NCI-H510A (cell line): Measurements from ENCODE around the gene VAV2.
A peak's percentile ranks its signal among the peaks of the same experiment; 100 is the strongest.

Experiments used
- DNase-seq: peaks from one replicate; lab custom pipeline; 2025; lab: John Stamatoyannopoulos, UW

Gene VAV2

DNA sequence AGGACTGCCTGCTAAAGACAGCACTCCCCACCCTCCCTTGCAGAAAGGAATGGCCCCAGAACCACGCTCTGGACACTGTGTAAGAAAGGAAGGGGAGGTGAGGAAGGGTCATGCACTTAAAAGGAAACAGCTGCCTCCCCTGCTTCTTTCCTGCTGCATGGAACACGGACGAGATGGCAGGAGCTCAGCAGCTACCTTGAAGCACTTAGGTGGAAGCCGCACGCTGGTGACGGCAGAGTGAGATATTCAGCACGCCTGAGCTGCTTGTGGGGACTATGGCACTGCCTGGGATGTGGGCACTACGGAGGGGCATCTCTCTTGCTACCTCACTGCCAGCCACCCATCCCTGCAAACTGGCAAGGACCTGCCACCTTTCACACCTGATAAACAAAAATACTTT, 101.5 kb downstream of the VAV2 start:
- DNase-seq, result no peak

DNA sequence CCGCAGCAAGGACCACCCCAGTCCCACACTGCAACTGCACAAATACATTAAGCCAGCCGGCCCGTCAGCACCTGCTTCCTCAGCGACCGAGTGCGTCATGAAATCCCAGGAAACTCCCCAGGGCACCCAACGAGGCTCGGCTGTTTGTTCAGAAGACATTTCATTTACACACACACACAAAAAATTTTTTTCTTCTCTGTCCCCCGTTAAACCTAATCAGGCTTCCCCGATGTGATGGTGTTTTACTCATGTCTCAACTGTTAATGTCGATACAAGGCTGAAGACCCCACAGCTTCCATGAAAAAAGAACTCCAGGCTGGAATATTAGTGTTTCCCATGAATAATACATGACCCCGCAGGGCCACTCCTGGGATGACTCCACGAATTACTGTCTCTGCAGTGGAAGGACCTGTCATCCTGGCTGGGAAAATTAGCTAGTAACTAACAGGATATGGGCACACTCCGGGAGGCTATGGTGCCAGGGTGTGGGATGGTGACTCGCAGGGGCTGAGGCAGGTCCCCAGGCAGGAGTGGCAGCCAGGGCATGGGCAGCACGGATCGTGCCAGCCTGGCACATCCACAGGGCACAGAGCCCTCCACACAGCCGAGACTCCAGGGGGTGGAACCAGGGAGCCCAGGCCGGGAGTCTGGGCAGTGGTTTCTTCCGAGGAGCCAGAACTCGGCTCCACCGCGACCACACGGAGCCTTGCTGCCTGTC, 102.4 kb downstream of the VAV2 start:
- DNase-seq, result peak; percentile 55

DNA sequence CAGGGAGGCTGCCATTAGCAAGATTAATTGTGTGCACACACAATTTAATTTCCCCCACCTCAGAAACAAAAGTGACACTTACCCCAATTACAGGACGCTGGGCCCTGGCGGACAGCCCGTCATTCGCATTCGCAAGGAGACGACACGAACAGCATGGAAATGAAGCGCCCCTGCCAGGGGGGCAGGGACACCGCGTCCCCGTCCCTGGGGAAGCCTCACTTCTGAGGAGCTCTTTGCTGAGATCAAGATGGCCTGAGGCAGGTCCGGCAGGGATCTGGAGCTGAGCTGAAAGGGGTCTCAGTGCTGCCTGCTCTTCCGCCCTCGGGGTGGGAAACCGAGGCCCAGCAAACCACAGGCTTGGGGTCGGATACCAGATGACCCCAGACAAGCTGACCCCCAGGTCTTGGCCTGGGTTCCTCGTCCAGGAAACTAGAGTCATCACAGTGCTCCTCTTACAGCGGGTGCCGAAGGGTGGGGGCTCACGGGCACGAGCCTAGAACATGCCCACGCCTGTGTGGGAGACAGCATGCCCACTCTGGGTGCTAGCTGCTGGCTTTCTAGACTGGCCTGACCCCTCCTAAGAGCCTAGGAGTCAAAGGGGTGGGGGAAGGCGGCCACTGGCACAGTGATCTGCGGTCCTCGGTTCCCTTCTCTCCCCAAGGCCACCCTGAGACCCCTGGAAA, 103.2 kb downstream of the VAV2 start:
- DNase-seq, result no peak

DNA sequence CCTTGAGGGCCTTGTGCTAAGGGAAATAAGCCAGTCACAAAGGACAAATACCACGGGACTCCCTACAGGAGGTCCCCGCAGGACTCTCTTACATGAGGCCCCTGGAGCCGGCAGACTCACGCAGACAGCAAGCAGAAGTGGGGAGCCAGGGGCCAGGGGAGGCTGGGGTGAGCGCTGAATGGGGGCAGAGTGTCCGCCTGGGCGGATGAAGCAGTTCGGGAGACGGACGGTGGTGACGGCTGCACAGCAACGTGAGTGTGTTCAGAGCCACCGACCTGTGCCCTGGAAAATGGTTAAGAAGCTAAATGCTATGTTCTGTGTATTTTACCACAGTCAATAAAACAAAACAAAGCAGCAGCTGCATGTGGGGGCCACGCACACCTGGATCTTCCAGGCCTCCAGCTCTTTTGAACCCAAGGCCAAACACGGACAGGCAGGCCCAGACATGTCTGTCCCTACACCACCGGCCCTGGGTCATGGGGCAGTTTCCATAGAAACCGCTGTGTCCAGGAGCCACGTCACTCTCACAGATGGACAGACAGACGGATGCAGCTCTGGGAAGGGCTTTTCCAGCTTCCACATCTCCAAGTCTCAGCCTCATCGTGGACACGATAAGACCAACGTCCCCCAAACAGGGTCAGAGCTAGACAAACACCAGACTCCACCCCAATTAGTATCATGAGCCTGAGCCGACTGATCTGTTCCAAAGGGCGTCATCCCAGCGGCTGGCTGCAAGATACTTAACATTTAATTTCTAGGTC, 103.9 kb downstream of the VAV2 start:
- DNase-seq, result peak; percentile 81

DNA sequence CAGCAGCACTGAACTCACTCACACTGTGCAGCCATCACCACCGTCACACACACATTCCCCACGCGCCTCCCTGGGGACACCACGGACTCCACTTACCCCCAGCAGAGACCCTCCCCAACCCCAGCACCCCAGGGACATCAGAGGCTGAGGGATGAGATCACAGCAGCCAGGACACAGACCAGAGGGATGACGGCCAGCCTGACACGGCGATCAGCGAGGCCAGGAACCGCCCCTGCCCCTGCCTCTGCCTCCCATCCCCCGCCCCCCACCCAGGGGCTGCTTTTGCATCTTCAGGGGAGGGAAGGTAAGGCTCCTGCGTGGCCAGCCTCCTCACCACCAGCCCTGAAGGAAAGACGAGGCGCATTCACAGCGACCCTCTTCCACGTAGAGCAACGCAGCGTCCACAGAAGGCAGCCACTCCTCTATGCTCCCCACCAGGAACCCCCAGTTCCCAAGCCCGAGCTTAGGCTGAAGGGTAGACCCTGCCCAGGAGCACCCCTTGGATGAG, 104.5 kb downstream of the VAV2 start:
- DNase-seq, result no peak

DNA sequence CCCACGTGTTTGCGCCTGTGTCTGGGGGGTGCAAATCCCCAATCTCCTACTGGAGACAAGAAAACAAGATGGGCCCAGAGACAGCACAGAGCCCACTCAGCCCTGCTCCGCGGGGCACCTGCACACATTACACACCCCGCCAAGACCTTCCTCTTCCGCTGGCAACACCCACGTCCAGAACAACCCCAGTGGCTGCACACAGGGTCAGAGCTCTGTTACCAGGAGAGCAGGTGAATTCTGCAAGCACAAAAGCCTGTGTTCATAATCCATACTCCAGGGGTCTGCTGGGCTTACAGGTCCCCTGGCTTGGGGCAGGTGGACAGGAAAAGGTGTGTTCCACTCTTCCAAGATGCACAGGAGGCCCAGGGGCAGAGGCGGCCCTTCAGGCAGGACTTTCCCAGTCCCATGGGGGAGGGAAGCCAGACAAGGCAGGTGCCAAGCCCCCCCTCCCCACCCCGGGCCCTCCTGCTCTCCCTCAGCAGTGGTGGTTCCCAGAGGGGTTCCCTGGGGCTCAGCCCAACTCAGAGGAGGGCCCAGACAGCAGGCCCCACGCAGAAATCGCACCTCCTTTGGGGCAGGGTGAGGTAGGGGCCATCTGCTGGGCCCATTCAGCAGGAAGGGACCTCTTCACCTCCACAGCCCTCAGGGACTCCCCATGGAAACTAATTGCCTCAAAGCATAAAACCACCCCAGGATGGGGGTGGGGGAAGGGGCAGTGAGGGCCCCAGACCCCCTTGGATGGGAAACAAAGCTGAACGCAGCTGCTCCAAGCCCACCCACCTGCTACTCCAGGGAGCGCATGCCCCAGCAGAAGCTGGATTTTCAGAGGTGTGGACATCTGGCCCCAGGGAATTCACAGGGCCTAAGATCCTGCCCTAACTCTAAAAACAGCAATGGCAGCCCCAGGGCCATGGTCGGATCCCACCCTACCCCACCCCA, 105.3 kb downstream of the VAV2 start:
- DNase-seq, result no peak

DNA sequence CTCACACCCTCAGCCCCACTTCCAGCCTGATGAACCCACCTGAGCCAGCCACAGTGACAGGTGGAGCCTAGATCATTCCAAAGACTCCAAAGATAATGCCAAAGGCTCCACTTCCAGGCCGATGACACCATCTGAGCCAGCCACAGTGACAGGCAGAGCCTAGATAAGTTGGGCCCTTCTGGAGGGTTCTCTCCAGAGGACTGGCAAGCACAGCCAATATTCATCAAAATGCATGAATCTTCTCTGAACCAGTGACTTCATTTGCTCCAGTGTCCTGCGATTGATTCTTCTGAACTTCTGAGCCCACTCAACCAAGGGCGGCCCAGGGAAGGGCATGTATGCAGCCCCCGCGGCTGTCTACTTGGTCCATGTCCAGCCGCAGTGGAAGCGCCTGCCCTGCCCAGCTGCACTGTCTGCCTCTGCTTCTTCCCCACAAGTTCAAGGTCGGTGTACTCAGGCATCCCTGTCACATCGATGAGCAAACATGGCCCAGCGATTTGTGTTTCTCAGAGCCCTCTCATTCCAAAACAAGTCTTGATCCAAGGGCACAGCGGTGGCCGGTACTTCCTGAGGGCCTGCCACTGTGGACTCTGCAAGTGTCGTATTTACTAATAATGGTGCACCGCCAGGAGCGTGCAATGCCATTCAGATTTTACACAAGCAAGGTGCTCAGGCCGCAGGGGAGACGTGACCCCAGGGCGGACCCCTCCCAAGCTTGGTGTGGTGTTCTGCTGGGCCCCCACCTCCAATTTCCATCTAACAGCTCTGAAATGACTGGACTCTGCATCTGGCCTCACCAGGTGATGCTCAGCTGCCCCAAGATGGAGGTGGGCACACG, 107.0 kb downstream of the VAV2 start:
- DNase-seq, result no peak

DNA sequence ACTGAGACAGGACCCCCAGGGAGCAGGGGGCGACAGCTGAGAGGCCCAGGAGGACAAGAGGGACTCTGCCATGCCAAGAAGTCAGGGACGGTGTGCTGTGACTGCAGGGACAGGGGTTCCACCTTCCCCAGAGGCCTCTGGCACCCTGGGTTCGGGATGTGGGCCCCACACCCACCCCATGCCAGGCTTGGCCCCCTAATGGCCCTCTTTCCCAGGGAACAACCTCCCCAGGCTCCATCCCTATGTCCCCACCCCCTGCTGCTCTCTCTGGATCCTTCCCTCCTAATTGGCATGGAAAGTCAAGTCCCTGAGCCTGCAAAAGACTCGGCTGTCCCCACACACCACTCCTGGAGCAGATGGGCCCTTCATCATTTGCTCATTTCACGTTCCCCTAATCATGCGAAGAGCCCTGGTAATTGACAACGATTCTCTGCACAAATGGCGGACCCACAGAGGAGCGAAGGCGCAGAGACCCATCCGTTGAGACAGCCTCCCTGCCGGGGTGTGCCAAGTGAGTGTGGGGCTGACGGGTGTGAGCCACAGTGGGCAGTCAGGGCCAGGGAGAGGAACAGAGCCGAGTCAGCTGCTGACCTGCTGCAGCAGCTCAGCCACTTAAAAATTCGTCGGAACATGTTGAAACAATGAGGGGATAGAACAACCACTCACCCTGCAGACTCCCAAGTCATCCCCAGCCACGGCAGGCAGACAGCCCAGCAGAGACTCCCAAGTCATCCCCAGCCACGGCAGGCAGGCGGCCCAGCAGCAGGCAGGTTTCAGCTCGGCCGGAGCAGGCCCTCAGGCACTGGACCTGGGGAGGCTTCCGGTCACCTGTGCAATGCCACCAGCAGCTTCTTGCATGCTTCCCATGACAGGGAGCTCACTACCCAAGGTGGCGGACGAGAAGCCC, 109.0 kb downstream of the VAV2 start:
- DNase-seq, result no peak

DNA sequence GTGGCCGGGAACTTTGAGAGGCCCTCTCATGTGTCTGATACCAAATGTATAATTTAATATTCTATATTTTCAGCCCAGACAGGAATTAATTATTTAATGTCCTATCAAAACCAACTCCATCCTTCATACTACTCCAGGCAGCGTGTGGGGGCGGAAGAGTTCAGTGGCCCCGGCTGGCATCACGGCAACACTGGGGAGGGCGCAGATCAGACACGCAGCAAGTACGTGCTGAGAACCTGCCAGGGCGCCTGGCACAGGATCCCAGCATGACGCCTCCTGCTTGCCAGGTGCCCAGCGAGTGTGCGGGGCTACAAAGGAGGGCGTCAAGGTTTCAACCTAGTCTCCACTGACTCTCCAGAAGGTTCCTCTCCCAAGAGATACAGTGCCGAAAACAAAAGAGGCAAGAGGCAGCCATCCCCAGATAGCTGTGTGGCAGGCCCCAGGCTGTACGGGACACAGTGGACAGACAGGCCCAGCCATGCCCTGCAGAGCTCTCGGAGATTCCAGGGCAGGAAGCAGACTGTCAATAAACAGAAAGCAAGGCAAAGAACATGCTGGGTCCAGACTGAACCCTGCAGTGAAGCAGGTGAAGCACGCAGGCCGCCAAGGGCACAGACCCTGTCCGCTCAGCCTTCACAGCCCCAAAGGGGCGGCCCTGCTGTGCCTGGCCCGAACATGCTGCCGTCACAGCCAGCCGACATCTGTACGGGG, 110.3 kb downstream of the VAV2 start:
- peak; percentile 43 for DNase-seq

DNA sequence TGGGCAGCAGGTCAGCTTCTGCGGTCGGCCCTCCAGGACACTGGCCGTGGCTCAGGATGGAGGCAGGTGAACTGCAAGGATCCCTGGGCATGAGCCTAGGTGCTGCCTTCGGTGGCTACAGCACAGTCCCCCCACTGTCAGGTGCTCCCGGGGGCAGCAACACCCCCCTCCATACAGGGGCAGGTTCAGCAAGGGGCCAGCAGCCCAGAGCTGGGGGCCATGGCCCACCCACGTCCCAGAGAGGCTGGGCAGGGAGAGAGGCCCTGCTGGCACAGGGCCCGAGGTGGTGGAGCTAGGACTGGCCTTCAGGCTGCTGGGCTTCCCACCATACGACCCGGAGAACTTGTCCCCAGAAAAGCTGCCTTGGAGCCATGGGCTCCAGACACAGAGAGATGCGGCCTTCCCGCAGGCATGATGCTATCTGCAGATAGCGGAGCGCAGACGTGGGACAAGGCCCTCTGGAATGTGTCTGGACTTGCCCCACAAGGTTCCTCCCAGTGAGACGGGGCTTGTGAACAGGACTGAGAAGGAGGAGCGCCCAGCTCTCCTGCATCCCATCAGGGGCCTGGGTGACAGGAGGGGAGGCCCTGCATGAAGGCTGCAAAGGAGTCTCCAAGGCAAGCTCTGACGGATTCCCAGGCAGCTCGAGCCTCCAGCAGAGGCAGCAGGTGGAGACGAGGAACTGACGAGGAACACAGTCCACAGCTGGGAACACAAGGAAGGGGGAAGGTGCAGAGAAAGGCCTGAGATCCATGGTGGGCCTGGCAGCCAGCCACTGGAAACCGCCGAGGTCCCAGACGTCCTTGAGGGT, 111.1 kb downstream of the VAV2 start:
- no peak for DNase-seq

DNA sequence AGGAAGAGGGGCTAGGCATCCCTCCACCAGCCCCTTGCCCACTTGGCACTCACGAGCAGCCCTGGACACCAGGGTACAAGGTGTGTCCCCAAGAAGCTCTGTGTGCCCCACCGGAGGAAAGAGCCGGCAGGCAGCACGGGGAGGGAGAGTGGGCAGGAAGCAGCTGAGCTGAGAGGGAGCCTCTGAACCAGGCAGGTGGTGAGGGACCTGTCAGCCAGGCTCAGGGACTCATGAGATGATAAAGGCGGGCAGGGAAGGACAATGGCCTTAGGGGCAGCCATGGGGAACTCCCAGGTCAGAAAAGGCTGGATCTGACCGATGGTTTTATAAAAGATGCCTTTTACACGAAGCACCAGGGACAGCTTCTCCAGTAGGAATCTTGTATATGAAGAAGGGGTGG, 112.0 kb downstream of the VAV2 start:
- DNase-seq, result no peak

DNA sequence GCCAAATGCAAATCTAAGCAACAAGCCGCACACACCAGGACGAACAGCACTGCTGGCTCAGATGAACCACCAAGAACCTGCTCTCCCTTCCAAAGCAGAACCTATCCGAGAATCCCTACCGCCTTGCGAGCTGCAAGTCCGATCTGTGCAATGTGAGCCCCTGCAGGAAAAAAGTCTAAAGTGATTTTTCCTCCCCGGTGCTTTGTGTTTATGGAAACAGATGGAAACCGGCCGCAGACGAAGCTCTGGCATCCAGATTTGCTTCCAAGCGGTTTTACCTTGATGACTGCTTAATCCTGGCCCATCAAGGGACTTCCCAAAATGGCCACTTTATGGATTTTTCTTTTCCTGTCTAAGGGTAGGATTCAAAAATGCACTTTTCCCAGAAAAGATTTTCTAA, 112.5 kb downstream of the VAV2 start:
- DNase-seq, result no peak

DNA sequence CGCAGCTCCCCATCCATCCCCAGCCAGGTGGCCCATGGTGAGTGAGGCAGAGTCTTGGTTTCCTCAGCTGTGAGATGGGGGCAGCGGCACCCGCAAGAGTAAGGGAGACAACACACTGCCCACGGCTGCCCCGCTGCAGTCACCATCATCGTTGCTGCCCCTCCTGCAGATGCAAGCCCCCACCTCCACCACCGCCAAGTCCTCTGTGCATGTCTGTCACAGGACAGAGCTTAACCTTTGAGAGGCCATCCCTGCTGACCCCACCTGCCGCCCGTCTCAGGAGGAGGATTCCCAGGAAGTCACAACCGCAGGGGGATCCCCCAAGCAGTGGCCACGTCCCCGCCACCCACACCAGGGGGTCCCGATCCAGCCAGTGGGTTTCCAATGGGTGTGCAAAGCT, 113.7 kb downstream of the VAV2 start:
- DNase-seq, result no peak

DNA sequence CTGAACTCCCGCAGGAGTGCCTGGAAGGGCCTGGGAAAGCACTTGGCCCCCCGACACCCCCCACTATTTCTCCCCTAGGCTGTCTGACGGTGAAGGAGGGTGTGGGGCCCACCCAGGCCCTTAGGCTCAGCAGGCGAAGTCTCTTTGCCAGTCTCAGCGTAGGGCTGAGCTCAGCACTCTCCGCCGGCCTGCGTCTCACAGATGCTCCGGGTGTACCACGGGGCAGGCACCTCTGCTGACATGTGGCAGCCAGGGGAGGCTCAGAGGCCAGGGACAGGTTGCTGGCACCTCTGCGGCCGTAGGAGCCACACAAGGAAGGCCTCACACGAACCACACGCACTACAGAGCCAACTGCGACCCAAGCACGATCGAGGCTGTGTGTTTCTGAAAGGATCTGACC, 114.2 kb downstream of the VAV2 start:
- no peak for DNase-seq

DNA sequence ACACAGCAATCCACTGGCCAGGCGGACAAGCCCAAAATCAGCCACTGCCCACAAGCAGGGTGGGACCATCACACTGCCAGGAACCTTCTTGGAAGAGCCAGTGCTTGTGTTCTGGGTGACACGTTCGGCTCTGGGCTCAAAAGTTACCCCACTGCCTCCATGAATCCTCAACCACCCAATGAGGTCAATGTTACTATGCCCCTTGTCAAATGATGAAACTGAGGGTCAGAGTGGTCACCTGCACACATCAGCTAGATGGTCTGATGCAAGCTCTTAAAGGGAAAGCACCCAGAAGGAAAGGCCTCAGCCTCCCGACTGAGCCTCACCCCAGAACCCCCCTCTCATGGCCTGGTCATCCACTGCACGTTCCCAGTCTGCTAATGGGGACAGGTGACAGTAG, 114.8 kb downstream of the VAV2 start:
- DNase-seq, result no peak

DNA sequence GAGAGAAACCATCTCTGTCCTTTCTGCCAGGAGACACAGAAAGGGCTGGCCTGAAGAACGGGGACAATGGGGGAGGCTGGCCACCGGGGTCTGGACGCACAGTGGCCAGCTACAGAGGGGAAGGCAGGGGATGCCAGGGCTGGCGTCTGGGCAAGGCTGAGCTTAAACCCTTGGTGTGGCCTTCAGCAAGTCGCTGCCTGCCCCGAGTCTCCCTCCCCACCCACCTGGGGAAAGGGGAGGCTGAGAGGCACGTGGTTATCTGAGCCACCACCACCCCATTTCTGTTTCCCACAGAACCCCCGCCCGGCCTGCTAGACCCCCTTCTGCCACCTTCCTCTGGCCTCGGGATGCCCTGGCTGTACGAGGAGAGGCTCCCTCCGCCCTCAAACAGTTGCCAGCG, 115.3 kb downstream of the VAV2 start:
- DNase-seq, result no peak

DNA sequence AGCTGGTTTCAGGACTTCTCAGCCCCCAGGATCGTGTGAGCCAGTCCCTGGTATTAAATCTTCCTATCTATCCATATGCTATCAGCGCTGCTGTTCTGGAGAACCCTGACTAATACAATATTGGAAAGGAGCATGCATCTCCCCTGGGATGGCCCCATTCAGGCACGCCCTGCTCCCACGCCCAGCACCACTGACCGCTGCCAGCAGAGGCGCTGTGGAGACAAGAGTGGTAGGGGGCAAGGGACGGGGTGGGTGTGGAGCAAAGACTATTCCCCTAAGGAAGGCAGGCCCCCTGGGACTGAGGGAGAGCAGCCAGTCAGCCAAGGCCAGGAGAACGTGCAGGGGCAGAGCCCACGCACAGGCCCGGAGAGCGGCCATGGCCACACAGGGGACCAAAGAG, 116.0 kb downstream of the VAV2 start:
- no peak for DNase-seq

DNA sequence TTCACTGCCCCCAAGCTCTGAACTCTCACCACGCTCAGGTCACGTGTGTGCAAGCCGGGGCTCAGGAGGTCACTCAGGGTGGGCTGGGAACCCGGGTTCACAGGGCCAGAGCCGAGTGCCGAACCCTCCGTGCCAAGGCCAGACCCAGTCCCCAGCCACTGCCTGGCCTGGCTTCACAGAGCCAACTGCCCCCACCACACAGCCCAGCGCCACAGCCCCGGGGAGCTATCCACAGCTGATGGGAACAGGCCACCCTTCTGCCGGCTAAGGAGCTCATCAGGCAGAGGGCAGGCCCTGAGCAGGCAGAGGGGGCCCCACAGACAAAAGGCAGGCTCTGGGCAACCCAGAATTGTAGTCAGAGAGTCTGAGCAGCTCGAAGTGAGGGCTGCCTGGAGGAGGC, 117.0 kb downstream of the VAV2 start:
- no peak for DNase-seq
